ENCODE measurements around the gene CPTP.

CPTP gene

GRCh38 chr1:1336931-1337792 lies 12.6 kb downstream of the CPTP start:
- no peak for DNase-seq

GRCh38 chr1:1337793-1338147 lies 13.2 kb downstream of the CPTP start:
- DNase-seq: peak in 1 of 2 experiments; percentile 39

- DNase-seq: no peak
Measured at GRCh38 chr1:1338278-1338677, 13.7 kb downstream of the CPTP start.

GRCh38 chr1:1340185-1340584 lies 15.6 kb downstream of the CPTP start:
- no peak for DNase-seq

GRCh38 chr1:1340791-1341548 lies 16.4 kb downstream of the CPTP start:
- DNase-seq: no peak

- DNase-seq: no peak
Measured at GRCh38 chr1:1341549-1342021, 17.0 kb downstream of the CPTP start.

- DNase-seq: no peak
Measured at GRCh38 chr1:1342061-1342562, 17.5 kb downstream of the CPTP start.

GRCh38 chr1:1342584-1343115 lies 18.0 kb downstream of the CPTP start:
- no peak for DNase-seq

GRCh38 chr1:1343811-1344421 lies 19.3 kb downstream of the CPTP start:
- DNase-seq: no peak

GRCh38 chr1:1344655-1345361 lies 20.2 kb downstream of the CPTP start:
- peak; percentile 46 to 72 for DNase-seq

- no peak for DNase-seq
Measured at GRCh38 chr1:1345384-1345783, 20.8 kb downstream of the CPTP start.

- no peak for DNase-seq
Measured at GRCh38 chr1:1345860-1346500, 21.4 kb downstream of the CPTP start.

- no peak for DNase-seq
Measured at GRCh38 chr1:1346501-1346890, 21.9 kb downstream of the CPTP start.

- no peak for DNase-seq
Measured at GRCh38 chr1:1347026-1347595, 22.5 kb downstream of the CPTP start.

GRCh38 chr1:1347663-1348419 lies 23.2 kb downstream of the CPTP start:
- no peak for DNase-seq

GRCh38 chr1:1348420-1349255 lies 24.0 kb downstream of the CPTP start:
- DNase-seq: no peak

- DNase-seq: peak; percentile 52 to 79
Measured at GRCh38 chr1:1349256-1350012, 24.8 kb downstream of the CPTP start, which contains the start of gene DVL1. Gene DVL1, minus strand, starts transcription at chr1:1349418. Its CDS starts 353 bp downstream, at chr1:1349065.

GRCh38 chr1:1351511-1352427 lies 27.2 kb downstream of the CPTP start:
- no peak for DNase-seq
